Subcutaneous abdominal adipose tissue (tissue), 5 donors: Measurements from ENCODE around the gene MMP23B.

ENCODE experiments used
- H3K27ac ChIP-seq: one replicate; pipeline ENCODE4 v1.7.0; 2013; ENCODE audit warnings: low read depth, mild to moderate bottlenecking, inconsistent platforms, low read length, moderate library complexity
- H3K27me3 ChIP-seq, 5 donors: one replicate each; pipeline ENCODE4 v1.7.0; 2013; ENCODE audit warnings: low read length in 5 of 5, inconsistent platforms in 1 of 5; ENCODE audit not compliant: control insufficient read depth in 5 of 5, insufficient read depth in 4 of 5
- H3K36me3 ChIP-seq, 5 donors: one replicate each; pipeline ENCODE4 v1.7.0; 2013; ENCODE audit warnings: low read length in 5 of 5; ENCODE audit not compliant: control insufficient read depth in 5 of 5, insufficient read depth in 5 of 5
- H3K4me1 ChIP-seq, 5 donors: one replicate each; pipeline ENCODE4 v1.7.0; 2013; ENCODE audit warnings: low read length in 5 of 5, mild to moderate bottlenecking in 3 of 5, moderate library complexity in 1 of 5; ENCODE audit not compliant: control insufficient read depth in 5 of 5, insufficient read depth in 5 of 5
- H3K4me3 ChIP-seq, 5 donors: one replicate each; pipeline ENCODE4 v1.7.0; 2013; ENCODE audit warnings: low read length in 5 of 5, low read depth in 1 of 5
- H3K9ac ChIP-seq, 5 donors: one replicate each; pipeline ENCODE4 v1.7.0; 2013; ENCODE audit warnings: low read length in 5 of 5, mild to moderate bottlenecking in 4 of 5, moderate library complexity in 3 of 5
- H3K9me3 ChIP-seq, 5 donors: one replicate each; pipeline ENCODE4 v1.7.0; 2013; ENCODE audit warnings: low read length in 5 of 5; ENCODE audit not compliant: control insufficient read depth in 5 of 5
- donor health status: healthy.
- donor health status: healthy.
- donor health status: healthy.
- donor health status: healthy.
- donor health status: healthy.

The MMP23B gene

GRCh38 chr1:1625404-1625775 lies 6.6 kb upstream of the MMP23B start:
- Histone ChIP-seq H3K27ac (no peak overlapping the region), H3K36me3 (peaks cover 0 to 29% (median 25%) of the 10 kb centered on the region in 5 donors), H3K27me3 (peaks cover 0 to 9% (median 0%) of the 10 kb centered on the region in 5 donors), H3K4me3 (no peak overlapping the region), H3K4me1 (peaks cover 0 to 2% (median 0%) of the 10 kb centered on the region in 5 donors), H3K9ac (no peak overlapping the region), H3K9me3 (no peaks in the 10 kb centered on the region)

- Histone ChIP-seq H3K27ac (no peak overlapping the region), H3K4me3 (no peak overlapping the region), H3K36me3 (peaks cover 0 to 29% (median 25%) of the 10 kb centered on the region in 5 donors), H3K4me1 (peaks cover 0 to 5% (median 0%) of the 10 kb centered on the region in 5 donors), H3K9ac (no peak overlapping the region), H3K9me3 (no peaks in the 10 kb centered on the region), H3K27me3 (peaks cover 0 to 9% (median 0%) of the 10 kb centered on the region in 5 donors)
Observed at GRCh38 chr1:1625824-1626206, 6.2 kb upstream of the MMP23B start.

GRCh38 chr1:1626207-1627141 lies 5.5 kb upstream of the MMP23B start:
- H3K36me3 ChIP-seq, result peaks cover 0 to 29% (median 25%) of the 10 kb centered on the region in 5 donors
- H3K4me1 ChIP-seq, result peaks cover 0 to 5% (median 0%) of the 10 kb centered on the region in 5 donors
- no peaks in the 10 kb centered on the region for H3K9me3 ChIP-seq
- no peak overlapping the region for H3K9ac ChIP-seq
- no peak overlapping the region for H3K4me3 ChIP-seq
- H3K27ac ChIP-seq, result no peak overlapping the region
- H3K27me3 ChIP-seq, result peaks cover 0 to 9% (median 0%) of the 10 kb centered on the region in 5 donors

GRCh38 chr1:1627261-1627828 lies 4.6 kb upstream of the MMP23B start:
- Histone ChIP-seq H3K27ac (no peak overlapping the region), H3K4me3 (no peak overlapping the region)

GRCh38 chr1:1627829-1628753 lies 3.9 kb upstream of the MMP23B start:
- Histone ChIP-seq H3K36me3 (peaks cover 0 to 29% (median 25%) of the 10 kb centered on the region in 5 donors), H3K9ac (no peak overlapping the region), H3K4me3 (no peak overlapping the region), H3K9me3 (no peaks in the 10 kb centered on the region), H3K27me3 (peaks cover 0 to 15% (median 3%) of the 10 kb centered on the region in 5 donors), H3K27ac (no peak overlapping the region), H3K4me1 (peaks cover 0 to 11% (median 5%) of the 10 kb centered on the region in 5 donors)

More at GRCh38 chr1:1627261-1627828, 4.6 kb upstream of the MMP23B start:
- no peaks in the 10 kb centered on the region for H3K9me3 ChIP-seq
- H3K9ac ChIP-seq, result no peak overlapping the region
- H3K27me3 ChIP-seq, result peaks cover 0 to 15% (median 3%) of the 10 kb centered on the region in 5 donors
- peaks cover 0 to 11% (median 5%) of the 10 kb centered on the region in 5 donors for H3K4me1 ChIP-seq
- peaks cover 0 to 29% (median 25%) of the 10 kb centered on the region in 5 donors for H3K36me3 ChIP-seq

- H3K36me3 ChIP-seq, result peaks cover 0 to 27% (median 23%) of the 10 kb centered on the region in 5 donors
- peaks cover 0 to 15% (median 3%) of the 10 kb centered on the region in 5 donors for H3K27me3 ChIP-seq
- H3K27ac ChIP-seq, result no peak overlapping the region
- no peak overlapping the region for H3K9ac ChIP-seq
- peaks cover 0 to 11% (median 5%) of the 10 kb centered on the region in 5 donors for H3K4me1 ChIP-seq
- H3K9me3 ChIP-seq, result no peaks in the 10 kb centered on the region
- no peak overlapping the region for H3K4me3 ChIP-seq
Observed at GRCh38 chr1:1628754-1629429, 3.1 kb upstream of the MMP23B start.

GRCh38 chr1:1629430-1630190 lies 2.4 kb upstream of the MMP23B start:
- Histone ChIP-seq H3K27ac (no peak overlapping the region), H3K9me3 (no peaks in the 10 kb centered on the region), H3K4me3 (no peak overlapping the region), H3K9ac (no peak overlapping the region), H3K36me3 (peaks cover 0 to 22% (median 19%) of the 10 kb centered on the region in 5 donors), H3K4me1 (peaks cover 0 to 11% (median 5%) of the 10 kb centered on the region in 5 donors), H3K27me3 (peaks cover 0 to 15% (median 3%) of the 10 kb centered on the region in 5 donors)

- no peak overlapping the region for H3K9ac ChIP-seq
- peaks cover 0 to 15% (median 3%) of the 10 kb centered on the region in 5 donors for H3K27me3 ChIP-seq
- H3K9me3 ChIP-seq, result no peaks in the 10 kb centered on the region
- peak overlapping the region in 1 of 5 donors; percentile 30 for H3K4me3 ChIP-seq
- H3K36me3 ChIP-seq, result peaks cover 0 to 19% (median 17%) of the 10 kb centered on the region in 5 donors
- peaks cover 0 to 11% (median 5%) of the 10 kb centered on the region in 5 donors for H3K4me1 ChIP-seq
- no peak overlapping the region for H3K27ac ChIP-seq
Observed at GRCh38 chr1:1630191-1630964, 1.6 kb upstream of the MMP23B start.
